ENCODE measurements around the gene ITSN2. TPM values are rescaled to one million over a fixed set of nuclear protein-coding genes. Genes with fewer than 3 reads are reported as not detected.

Gene ITSN2
- total RNA-seq, 2 donors from 2014 or later = 38.2 to 38.5 TPM

DNA sequence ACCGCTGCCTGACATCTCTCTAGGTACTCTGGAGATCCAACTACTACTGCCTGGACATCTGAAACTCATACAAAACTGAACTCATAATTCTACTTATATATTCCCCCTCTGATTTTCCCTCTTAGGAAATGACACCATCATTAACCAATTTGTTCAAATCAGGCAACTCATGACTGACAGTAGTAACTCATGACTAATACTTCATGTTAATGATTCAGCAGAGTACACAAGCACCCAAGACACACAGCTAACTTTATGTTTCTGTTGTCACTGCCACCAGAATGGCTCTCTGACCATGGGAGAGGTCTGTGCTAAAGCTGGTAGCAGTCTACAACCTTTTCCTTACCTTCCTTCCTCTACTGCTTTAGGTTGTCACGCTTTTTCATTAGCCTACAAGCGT, 91.1 kb downstream of the ITSN2 start:
- Histone ChIP-seq H3K27ac (no peak overlapping the region), H3K27me3 (no peaks in the 10 kb centered on the region), H3K36me3 (no peaks in the 10 kb centered on the region), H3K4me3 (no peak overlapping the region), H3K9me3 (no peaks in the 10 kb centered on the region), H3K4me1 (no peaks in the 10 kb centered on the region), H3K9ac (ENCODE audit: low read depth in 2 of 2, low read length in 2 of 2) (no peak overlapping the region)
- intact Hi-C loops (cut with DNase I) = no loop called here
- DNase-seq = no peak
- no peak for TF ChIP-seq CTCF (IDR thresholded peaks at IDR 0.05)

GRCh38 chr2:24265212-24265611, 95.1 kb downstream of the ITSN2 start:
- Histone ChIP-seq H3K4me1 (no peaks in the 10 kb centered on the region), H3K27me3 (no peaks in the 10 kb centered on the region), H3K4me3 (no peak overlapping the region), H3K9ac (ENCODE audit: low read depth in 2 of 2, low read length in 2 of 2) (no peak overlapping the region), H3K9me3 (no peaks in the 10 kb centered on the region), H3K36me3 (peaks cover 5% of the 10 kb centered on the region), H3K27ac (no peak overlapping the region)
- no peak for TF ChIP-seq CTCF (IDR thresholded peaks at IDR 0.05)
- no peak for DNase-seq
- intact Hi-C loops (cut with DNase I) = no loop called here

DNA sequence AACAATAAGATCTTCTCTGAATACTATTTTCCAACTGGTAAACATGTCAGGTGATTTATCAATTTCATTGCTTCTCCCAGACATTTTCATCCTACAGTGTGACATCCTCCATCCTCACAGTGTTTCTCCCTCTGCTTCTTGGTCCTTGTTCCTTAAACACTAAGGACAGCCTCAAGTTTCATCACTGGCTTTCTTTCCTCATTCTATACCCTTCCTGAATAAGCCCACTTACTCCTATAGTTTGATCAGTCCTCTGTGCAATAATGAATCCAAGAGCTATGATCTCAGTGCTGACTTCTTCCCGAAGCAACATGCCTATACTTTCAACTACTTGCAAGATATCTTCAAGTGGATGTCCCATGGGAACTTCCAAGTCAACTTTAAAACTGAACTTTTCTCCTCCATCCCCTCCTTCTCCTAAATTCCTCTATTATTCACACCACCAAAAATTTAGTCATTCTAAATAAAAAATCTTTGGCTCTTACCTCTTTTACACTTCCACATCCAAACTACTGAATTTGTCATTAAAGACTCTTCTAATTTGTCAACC, 97.8 kb downstream of the ITSN2 start:
- Histone ChIP-seq H3K9ac (ENCODE audit: low read depth in 2 of 2, low read length in 2 of 2) (no peak overlapping the region), H3K4me1 (no peaks in the 10 kb centered on the region), H3K4me3 (no peak overlapping the region), H3K27ac (no peak overlapping the region), H3K36me3 (peaks cover 5% of the 10 kb centered on the region), H3K9me3 (no peaks in the 10 kb centered on the region), H3K27me3 (no peaks in the 10 kb centered on the region)
- intact Hi-C loops (cut with DNase I) = no loop called here
- TF ChIP-seq CTCF (IDR thresholded peaks at IDR 0.05) = no peak
- no peak for DNase-seq

DNA sequence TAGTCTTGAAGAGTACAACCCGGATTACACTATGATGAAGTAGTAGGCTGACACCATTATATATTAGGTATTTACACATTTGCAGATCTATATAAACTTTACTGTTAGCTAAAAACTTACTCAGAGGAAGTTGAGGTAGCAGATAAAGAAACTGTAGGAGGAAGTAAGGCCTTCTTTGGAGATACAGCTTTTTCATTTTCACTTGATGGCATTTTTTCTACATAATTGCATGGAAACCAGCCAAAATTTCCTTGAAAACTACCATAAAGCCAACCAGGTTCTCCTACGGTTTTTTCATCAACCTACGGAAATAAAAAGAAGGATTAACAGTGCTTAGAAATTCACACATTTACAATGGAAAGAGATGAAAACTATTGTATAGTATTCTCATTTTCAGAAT, 98.9 kb downstream of the ITSN2 start:
- intact Hi-C loops (cut with DNase I) = no loop called here
- H3K36me3 ChIP-seq = peaks cover 5% of the 10 kb centered on the region
- H3K9me3 ChIP-seq = no peaks in the 10 kb centered on the region
- H3K27ac ChIP-seq = no peak overlapping the region
- H3K4me1 ChIP-seq = no peaks in the 10 kb centered on the region
- H3K4me3 ChIP-seq = no peak overlapping the region
- DNase-seq = no peak
- H3K27me3 ChIP-seq = no peaks in the 10 kb centered on the region
- TF ChIP-seq CTCF (IDR thresholded peaks at IDR 0.05) = no peak
- no peak overlapping the region for H3K9ac ChIP-seq (ENCODE audit: low read depth in 2 of 2, low read length in 2 of 2)

DNA sequence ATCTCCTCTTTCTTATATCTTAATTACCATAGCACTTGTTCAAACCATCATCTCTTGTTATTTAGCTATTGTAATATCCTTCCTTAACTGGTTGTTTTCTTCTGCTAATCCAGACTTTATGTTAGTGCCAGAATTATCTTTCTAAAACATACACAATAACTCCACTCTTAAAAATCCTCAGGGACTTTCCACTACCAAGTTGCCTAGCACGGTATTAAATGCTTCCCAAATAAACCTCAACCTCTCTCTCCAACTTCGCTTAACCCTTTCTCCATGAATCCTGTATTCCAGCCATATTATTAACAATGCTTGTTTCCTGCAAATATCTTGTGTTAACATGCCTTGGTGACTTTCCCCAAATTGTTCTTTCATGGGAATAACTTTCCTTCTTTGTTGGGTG, 101.0 kb downstream of the ITSN2 start:
- Histone ChIP-seq H3K4me3 (no peak overlapping the region), H3K36me3 (peaks cover 5% of the 10 kb centered on the region), H3K9ac (ENCODE audit: low read depth in 2 of 2, low read length in 2 of 2) (no peak overlapping the region), H3K9me3 (no peaks in the 10 kb centered on the region), H3K27me3 (no peaks in the 10 kb centered on the region), H3K27ac (no peak overlapping the region), H3K4me1 (no peaks in the 10 kb centered on the region)
- DNase-seq = no peak
- no peak for TF ChIP-seq CTCF (IDR thresholded peaks at IDR 0.05)
- intact Hi-C loops (cut with DNase I) = no loop called here

All from colonic mucosa (tissue), 4 donors.